ENCODE measurements around the gene CFAP74.
A peak's percentile ranks its signal among the peaks of the same experiment; 100 is the strongest.

Gene CFAP74

GRCh38 chr1:1946540-1946939 lies 57.0 kb downstream of the CFAP74 start:
- H3K4me3 ChIP-seq (ENCODE audit: low read length): no peak overlapping the region
- TF ChIP-seq CTCF (conservative IDR thresholded peaks at IDR 0.05; ENCODE audit: low read depth, low read length): no peak
- no peak for DNase-seq (ENCODE audit: low read depth)

GRCh38 chr1:1945782-1946393 lies 57.7 kb downstream of the CFAP74 start:
- no peak overlapping the region for H3K4me3 ChIP-seq (ENCODE audit: low read length)
- no peak for DNase-seq (ENCODE audit: low read depth)
- TF ChIP-seq CTCF (conservative IDR thresholded peaks at IDR 0.05; ENCODE audit: low read depth, low read length): no peak

- peak overlapping the region; percentile 25 for H3K4me3 ChIP-seq (ENCODE audit: low read length)
- no peak for DNase-seq (ENCODE audit: low read depth)
- peak; percentile 82 for TF ChIP-seq CTCF (conservative IDR thresholded peaks at IDR 0.05; ENCODE audit: low read depth, low read length)
Measured at GRCh38 chr1:1943834-1944570, 59.6 kb downstream of the CFAP74 start.

GRCh38 chr1:1942753-1943656 lies 60.6 kb downstream of the CFAP74 start:
- no peak for DNase-seq (ENCODE audit: low read depth)
- H3K4me3 ChIP-seq (ENCODE audit: low read length): no peak overlapping the region
- no peak for TF ChIP-seq CTCF (conservative IDR thresholded peaks at IDR 0.05; ENCODE audit: low read depth, low read length)

- no peak for DNase-seq (ENCODE audit: low read depth)
- H3K4me3 ChIP-seq (ENCODE audit: low read length): no peak overlapping the region
- no peak for TF ChIP-seq CTCF (conservative IDR thresholded peaks at IDR 0.05; ENCODE audit: low read depth, low read length)
Measured at GRCh38 chr1:1941868-1942752, 61.5 kb downstream of the CFAP74 start.

GRCh38 chr1:1941211-1941841 lies 62.3 kb downstream of the CFAP74 start:
- TF ChIP-seq CTCF (conservative IDR thresholded peaks at IDR 0.05; ENCODE audit: low read depth, low read length): no peak
- no peak for DNase-seq (ENCODE audit: low read depth)

More at GRCh38 chr1:1941211-1941841, 62.3 kb downstream of the CFAP74 start:
- no peak overlapping the region for H3K4me3 ChIP-seq (ENCODE audit: low read length)

Data from retinal pigment epithelial cell (primary cell).